ENCODE data around the gene CPT1C.

- no peak for TF ChIP-seq CTCF (IDR thresholded peaks at IDR 0.05; ENCODE audit: low read depth, low read length, poor library complexity, severe bottlenecking)
- no peak for TF ChIP-seq EZH2phosphoT487 (IDR thresholded peaks at IDR 0.05; ENCODE audit: borderline replicate concordance, low read length)
These were observed 9.6 kb downstream of the CPT1C start for GRCh38 chr19:49700563-49700962.
